K562 (cell line): ENCODE data around the gene THUMPD2. TPM values are rescaled to one million over a fixed set of nuclear protein-coding genes. Genes with fewer than 3 reads are reported as not detected.
"Not testable (repeated sequence)": the region's sequence is repeated elsewhere in the genome, so short reads cannot be mapped to it uniquely, and the experiment has no call there.

Experiments used
- ATAC-seq: fragments of 200-7000 bp; cut with Tn5 transposase; 3 replicates; pipeline ENCODE4 v1.9.1; 2020; ENCODE audit warnings: moderate library complexity
- BruUV-seq: library from RNA; stranded (reverse); fragments of 400-500 nt; replicated peaks from 2 replicates; lab custom pipeline; 2021; lab: Mats Ljungman, UMichigan
- CTCF ChIA-PET: fragments of 300-600 bp; formaldehyde crosslinking; extraction: SDS; loops from one replicate; lab custom pipeline; 2021; ENCODE audit warnings: low intra/inter-chr PET ratio; lab: Yijun Ruan, JAX
- POLR2A ChIA-PET: fragments of 300-600, 350-650 bp; sonication (Branson Sonifier 250); formaldehyde crosslinking; extraction: SDS; loops from one replicate; lab custom pipeline; 2021; ENCODE audit warnings: antibody characterized with exemption, inconsistent platforms; lab: Yijun Ruan, JAX
- DNase-seq, 4 experiments: peaks; one replicate each; pipeline versions ENCODE4 v3.0.0 to v3.0.0-alpha.2; 2011 to 2018; ENCODE audit warnings: low spot score in 3 of 4, mixed read lengths in 3 of 4; ENCODE audit errors: extremely low read depth in 1 of 4
- FAIRE-seq: peaks from 2 replicates; lab custom pipeline; 2011; peaks lifted over from hg19 to GRCh38; lab: Jason Lieb, UNC
- H2AFZ ChIP-seq: 2 replicates; pipeline ENCODE4 v1.6.0; 2011; ENCODE audit warnings: low read depth, low read length, control low read depth, inconsistent platforms
- H3K27ac ChIP-seq: fragments of 200-600 bp; 3 replicates; pipeline ENCODE4 v1.8.0; 2011; ENCODE audit warnings: low read depth, mild to moderate bottlenecking, control low read depth, inconsistent platforms, low read length, moderate library complexity, mixed read lengths; ENCODE audit errors: extremely low read depth
- H3K27me3 ChIP-seq, 2 experiments: fragments of 300-600 bp in 1 of 2; 2 replicates in 1 of 2; 3 replicates in 1 of 2; pipeline versions ENCODE4 v1.6.0 to v1.8.0; 2011; ENCODE audit warnings: inconsistent platforms in 2 of 2, low read length in 2 of 2, mild to moderate bottlenecking in 1 of 2, mixed read lengths in 1 of 2, moderate library complexity in 1 of 2; ENCODE audit not compliant: control insufficient read depth in 2 of 2, insufficient read depth in 2 of 2
- H3K36me3 ChIP-seq: fragments of 300-600 bp; 3 replicates; pipeline ENCODE4 v1.8.0; 2011; ENCODE audit warnings: mild to moderate bottlenecking, low read length, inconsistent platforms; ENCODE audit not compliant: control insufficient read depth, insufficient read depth
- H3K4me1 ChIP-seq, 2 experiments: fragments of 200-600 bp in 1 of 2; replicated peaks in 1 of 2; 2 replicates in 1 of 2; 3 replicates in 1 of 2; pipeline versions ENCODE4 v1.5.1 to v1.8.0; 2011; ENCODE audit warnings: inconsistent platforms in 2 of 2, low read length in 2 of 2, mild to moderate bottlenecking in 1 of 2, mixed read lengths in 1 of 2, moderate library complexity in 1 of 2; ENCODE audit not compliant: control insufficient read depth in 2 of 2, insufficient read depth in 2 of 2
- H3K4me2 ChIP-seq: 2 replicates; pipeline ENCODE4 v1.6.1; 2011; ENCODE audit warnings: low read length, control low read depth, inconsistent platforms, mixed read lengths; ENCODE audit not compliant: insufficient read depth
- H3K4me3 ChIP-seq: fragments of 200-600 bp; sonication (generic), shearing (Covaris generic); 2 replicates; pipeline ENCODE4 v1.5.1; 2016; ENCODE audit warnings: control low read depth, inconsistent platforms
- H3K79me2 ChIP-seq: fragments of 200-600 bp; 3 replicates; pipeline ENCODE4 v1.8.0; 2011; ENCODE audit warnings: low read length, inconsistent platforms; ENCODE audit not compliant: control insufficient read depth, insufficient read depth
- H3K9ac ChIP-seq, 2 experiments: 2 replicates each; pipeline versions ENCODE4 v1.6.0 to v1.6.1; 2011; ENCODE audit warnings: low read depth in 2 of 2, low read length in 2 of 2, control low read depth in 1 of 2, inconsistent platforms in 1 of 2, mild to moderate bottlenecking in 1 of 2, mixed read lengths in 1 of 2; ENCODE audit not compliant: insufficient read depth in 1 of 2
- H3K9me1 ChIP-seq: one replicate; pipeline ENCODE4 v1.6.0; 2011; ENCODE audit warnings: inconsistent platforms, mild to moderate bottlenecking, low read length, moderate library complexity; ENCODE audit not compliant: control insufficient read depth, insufficient read depth
- H3K9me3 ChIP-seq: replicated peaks from 2 replicates; pipeline ENCODE4 v1.5.1; 2011; ENCODE audit warnings: low read depth, low read length, inconsistent platforms; ENCODE audit not compliant: control insufficient read depth, insufficient read depth
- H4K20me1 ChIP-seq: replicated peaks from 2 replicates; pipeline ENCODE4 v1.6.1; 2011; ENCODE audit warnings: low read length, inconsistent platforms, mixed read lengths; ENCODE audit not compliant: control insufficient read depth, insufficient read depth
- ARID1B ChIP-seq: fragments of 450-650 bp; IDR thresholded peaks from 2 replicates; pipeline ENCODE4 v1.6.1; 2016; ENCODE audit warnings: antibody characterized with exemption, mild to moderate bottlenecking, inconsistent platforms
- CBFA2T3 ChIP-seq: fragments of 450-650 bp; IDR thresholded peaks from 2 replicates; pipeline ENCODE4 v1.6.1; 2017
- HNRNPL ChIP-seq: fragments of 200-400 bp; formaldehyde crosslinking; IDR thresholded peaks from 2 replicates; pipeline ENCODE4 v1.6.1; 2017; ENCODE audit warnings: low read depth, mild to moderate bottlenecking, low read length
- TAL1 ChIP-seq: fragments of 450-650 bp; IDR thresholded peaks from 2 replicates; pipeline ENCODE4 v1.6.1; 2016; ENCODE audit warnings: mild to moderate bottlenecking
- TCF3 ChIP-seq: sonication (generic); formaldehyde crosslinking; IDR thresholded peaks from 2 replicates; pipeline ENCODE4 v1.4.0; 2020; ENCODE audit warnings: mild to moderate bottlenecking, missing genetic modification reagents
- ZNF239 ChIP-seq: fragments of 250-450 bp; sonication (Bioruptor Pico); IDR thresholded peaks from 2 replicates; pipeline ENCODE4 v1.4.0; 2020; ENCODE audit warnings: mild to moderate bottlenecking
- ZNF41 ChIP-seq: fragments of 250-450 bp; sonication (Bioruptor Pico); conservative IDR thresholded peaks from 2 replicates; pipeline ENCODE4 v1.4.0; 2020; ENCODE audit warnings: mild to moderate bottlenecking
- WGBS: fragments of 100-300 bp; shearing (Covaris generic); methylation state at CpG from one replicate; pipeline ENCODE4 v1.1.6; 2016; ENCODE audit warnings: low coverage, mixed read lengths; ENCODE audit not compliant: insufficient coverage; ENCODE audit errors: missing lambda C conversion rate; 5-methylcytosine and 5-hydroxymethylcytosine counted together
- in situ Hi-C: fragments of 300-500 bp; cut with MboI; formaldehyde crosslinking; loops from 4 replicates; pipeline ENCODE4 v1.15.0; 2018; ENCODE audit warnings: inconsistent platforms, mixed read lengths
- intact Hi-C: fragments of 100-400 bp; cut with micrococcal nuclease; formaldehyde crosslinking; loops from 2 replicates; pipeline ENCODE4 v1.14.2; 2022
- polyA plus RNA-seq, 8 experiments: library from polyadenylated mRNA; depleted of rRNA in 4 of 8; stranded (reverse) in 5 of 8; unstranded in 3 of 8; fragments of >200 nt; fragmentation: Nextera tagmentation in 2 of 8; fragmentation: Illumina TruSeq in 1 of 8; extraction: Ambion mirVana in 2 of 8; extraction: Trizol in 1 of 8; gene quantifications; 2 replicates each; pipeline versions ENCODE4 v1.2.1 to v1.2.3, GENCODE V29; 2011 to 2014; ENCODE audit warnings: inconsistent platforms in 1 of 8, missing spikeins in 1 of 8
- total RNA-seq, 7 experiments: library from RNA; depleted of rRNA in 6 of 7; stranded (reverse); fragments of >200 nt in 6 of 7; fragmentation: Illumina TruSeq in 2 of 7; extraction: Trizol in 2 of 7; gene quantifications; 2 replicates each; pipeline versions ENCODE4 v1.2.1 to v1.2.3, GENCODE V29; 2011 to 2021; ENCODE audit warnings: low replicate concordance in 1 of 7

The THUMPD2 gene
- total and polyA plus RNA-seq, 9 of the 15 experiments (the other 6 are each of a cell fraction or from before 2014, with no cell fraction given) = 9.6 to 40.4 (median 24.0) TPM

GRCh38 chr2:39796134-39796533, 17.1 kb upstream of the THUMPD2 start:
- H3K4me2 ChIP-seq = no peak overlapping the region
- no peaks in the 10 kb centered on the region for H3K36me3 ChIP-seq
- WGBS = 7% methylated on average over 1 of the region's 1 CpG
- ATAC-seq (peak; percentile 31; the same call in 1 of the 3 replicates), FAIRE-seq (no peak), DNase-seq (no peak)
- TF ChIP-seq HNRNPL = no peak
- TF ChIP-seq ZNF239 = no peak
- TF ChIP-seq ARID1B = peak; percentile 30; the same call in 1 of the 2 replicates
- peak; percentile 54 for TF ChIP-seq CBFA2T3
- no peak for TF ChIP-seq ZNF41 (CRISPR knock-in tag)
- peak; percentile 68 for TF ChIP-seq TCF3 (CRISPR knock-in tag)
- TF ChIP-seq TAL1 = peak; percentile 20; the same call in 1 of the 2 replicates
- H3K27me3 ChIP-seq = no peaks in the 10 kb centered on the region; a peak in 1 of 5 replicates
- in situ Hi-C loops = no loop called here
- ChIA-PET POLR2A (no interaction called here), CTCF (no interaction called here)
- no peak overlapping the region for H3K27ac ChIP-seq
- BruUV-seq = no TSS peak
- H3K9ac ChIP-seq = no peak overlapping the region
- no peaks in the 10 kb centered on the region for H3K79me2 ChIP-seq
- no peaks in the 10 kb centered on the region for H3K4me1 ChIP-seq
- 0 out of 2 replicates have a peak overlapping the region, but pooled peaks have one; percentile 19 for H2AFZ ChIP-seq
- H4K20me1 ChIP-seq = no peaks in the 10 kb centered on the region
- H3K9me1 ChIP-seq = no peaks in the 10 kb centered on the region
- H3K4me3 ChIP-seq = no peak overlapping the region
- no peaks in the 10 kb centered on the region for H3K9me3 ChIP-seq
- intact Hi-C loops = no loop called here

DNA sequence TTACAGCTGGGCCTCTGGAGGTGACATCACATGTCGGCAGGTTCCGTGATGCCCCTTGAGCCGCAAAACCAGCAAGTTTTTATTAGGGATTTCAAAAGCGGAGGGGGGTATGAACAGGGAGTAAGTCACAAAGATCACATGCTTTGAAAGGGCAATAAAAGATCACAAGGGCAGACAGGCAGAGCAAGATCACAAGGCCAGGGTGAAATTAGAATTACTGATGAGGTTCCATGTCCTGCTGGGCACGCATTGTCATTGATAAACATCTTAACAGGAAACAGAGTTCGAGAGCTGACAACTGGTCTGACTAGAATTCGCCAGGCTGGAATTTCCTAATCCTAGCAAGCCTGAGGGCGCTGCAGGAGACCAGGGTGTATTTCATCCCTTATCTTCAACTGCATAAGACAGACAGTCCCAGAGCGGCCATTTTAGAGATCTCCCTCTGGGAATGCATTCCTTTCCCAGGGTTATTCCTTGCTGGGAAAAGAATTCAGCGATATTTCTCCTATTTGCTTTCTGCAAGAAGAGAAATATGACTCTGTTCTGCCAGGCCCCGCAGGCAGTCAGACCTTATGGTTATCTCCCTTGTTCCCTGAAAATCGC, 11.3 kb upstream of the THUMPD2 start:
- H3K27ac ChIP-seq, DNase-seq, H3K27me3 ChIP-seq, CTCF ChIA-PET, H3K4me2 ChIP-seq, intact Hi-C loops, H2AFZ ChIP-seq, H3K4me1 ChIP-seq, POLR2A ChIA-PET, H3K9me1 ChIP-seq, H3K9me3 ChIP-seq, ATAC-seq, in situ Hi-C loops, H3K9ac ChIP-seq, H3K4me3 ChIP-seq, H3K79me2 ChIP-seq, FAIRE-seq, H4K20me1 ChIP-seq, BruUV-seq, H3K36me3 ChIP-seq: not testable (repeated sequence)
- WGBS = 22% methylated on average over 12 of the region's 12 CpGs
